GM23338 (cell line): ENCODE measurements around the gene VDR. TPM values are rescaled to one million over a fixed set of nuclear protein-coding genes. Genes with fewer than 3 reads are reported as not detected.

Experiments used
- ATAC-seq: fragments of 200-7000 bp; cut with Tn5 transposase; 3 replicates; pipeline ENCODE4 v1.9.1; 2020
- DNase-seq: peaks from one replicate; pipeline ENCODE4 v3.0.0-alpha.2; 2015; ENCODE audit warnings: low spot score
- H2AFZ ChIP-seq: fragments of 200-600 bp; sonication (generic); 2 replicates; pipeline ENCODE4 v1.8.0; 2016; ENCODE audit warnings: antibody characterized with exemption, mild to moderate bottlenecking, moderate library complexity
- H3F3A ChIP-seq: fragments of 200-600 bp; sonication (generic); replicated peaks from 2 replicates; pipeline ENCODE4 v1.8.0; 2017; ENCODE audit warnings: antibody characterized with exemption, mixed run types, low read depth
- H3K27ac ChIP-seq: fragments of 200-600 bp; sonication (generic); 2 replicates; pipeline ENCODE4 v1.6.1; 2016; ENCODE audit warnings: low read depth
- H3K27me3 ChIP-seq: fragments of 200-600 bp; sonication (generic); 2 replicates; pipeline ENCODE4 v1.8.0; 2016; ENCODE audit warnings: mild to moderate bottlenecking, mixed run types, moderate library complexity; ENCODE audit not compliant: insufficient read depth
- H3K36me3 ChIP-seq: fragments of 200-600 bp; sonication (generic); 2 replicates; pipeline ENCODE4 v1.8.0; 2016; ENCODE audit warnings: mild to moderate bottlenecking; ENCODE audit not compliant: insufficient read depth
- H3K4me1 ChIP-seq: fragments of 200-600 bp; sonication (generic); 2 replicates; pipeline ENCODE4 v1.8.0; 2016; ENCODE audit warnings: mild to moderate bottlenecking, moderate library complexity; ENCODE audit not compliant: insufficient read depth
- H3K4me2 ChIP-seq: fragments of 200-600 bp; sonication (generic); 2 replicates; pipeline ENCODE4 v1.7.1; 2017; ENCODE audit warnings: mixed run types
- H3K4me3 ChIP-seq: fragments of 200-600 bp; sonication (generic); 2 replicates; pipeline ENCODE4 v1.6.1; 2016; ENCODE audit warnings: mixed run types
- H3K79me2 ChIP-seq: fragments of 200-600 bp; sonication (generic); replicated peaks from 2 replicates; pipeline ENCODE4 v1.8.0; 2017; ENCODE audit warnings: mild to moderate bottlenecking; ENCODE audit not compliant: insufficient read depth
- H3K9me2 ChIP-seq: fragments of 200-600 bp; sonication (generic); 2 replicates; pipeline ENCODE4 v1.8.0; 2017; ENCODE audit not compliant: insufficient read depth
- H4K20me1 ChIP-seq: fragments of 200-600 bp; sonication (generic); replicated peaks from 2 replicates; pipeline ENCODE4 v1.8.0; 2017; ENCODE audit warnings: mild to moderate bottlenecking; ENCODE audit not compliant: insufficient read depth
- H3K27ac Mint-ChIP-seq: 2 replicates; pipeline ENCODE4 v1.8.0; 2020; ENCODE audit warnings: inconsistent platforms, mild to moderate bottlenecking, moderate library complexity, mixed read lengths
- H3K27me3 Mint-ChIP-seq: 3 replicates; pipeline ENCODE4 v1.8.0; 2022; ENCODE audit warnings: low read depth, mild to moderate bottlenecking, moderate library complexity, mixed read lengths, inconsistent platforms; ENCODE audit not compliant: insufficient read depth, poor library complexity
- H3K36me3 Mint-ChIP-seq: 3 replicates; pipeline ENCODE4 v1.8.0; 2021; ENCODE audit warnings: low read depth, mild to moderate bottlenecking, inconsistent platforms, moderate library complexity, mixed read lengths
- H3K4me1 Mint-ChIP-seq: 3 replicates; pipeline ENCODE4 v1.8.0; 2020; ENCODE audit warnings: mild to moderate bottlenecking, inconsistent platforms, mixed read lengths
- H3K4me3 Mint-ChIP-seq: 3 replicates; pipeline ENCODE4 v1.8.0; 2021; ENCODE audit warnings: moderate library complexity, mild to moderate bottlenecking, inconsistent platforms, mixed read lengths
- H3K9me3 Mint-ChIP-seq: 3 replicates; pipeline ENCODE4 v1.8.0; 2020; ENCODE audit warnings: moderate library complexity, mild to moderate bottlenecking, inconsistent platforms, mixed read lengths
- ETS1 ChIP-seq: IDR thresholded peaks from 2 replicates; pipeline ENCODE4 v1.6.1; 2016; ENCODE audit warnings: antibody characterized with exemption
- EZH2 ChIP-seq: fragments of 200-600 bp; sonication (generic); IDR thresholded peaks from one replicate; pipeline ENCODE4 v1.8.0; 2017; ENCODE audit warnings: antibody characterized with exemption, mild to moderate bottlenecking, low read depth; ENCODE audit not compliant: unreplicated experiment
- NANOG ChIP-seq: IDR thresholded peaks from 2 replicates; pipeline ENCODE4 v1.6.1; 2016; ENCODE audit warnings: antibody characterized with exemption, borderline replicate concordance
- ZNF462 ChIP-seq: fragments of 250-450 bp; sonication (Bioruptor Pico); IDR thresholded peaks from 2 replicates; pipeline ENCODE4 v1.5.0; 2020; ENCODE audit warnings: mild to moderate bottlenecking, moderate library complexity
- polyA plus RNA-seq: library from polyadenylated mRNA; unstranded; fragments of >200 nt; fragmentation: Nextera tagmentation; extraction: Ambion mirVana; gene quantifications from 2 replicates; pipeline ENCODE4 v1.2.1, GENCODE V29; 2016
- total RNA-seq: library from RNA; depleted of rRNA; stranded (reverse); fragments of >200 nt; shearing (Covaris generic); gene quantifications from 2 replicates; pipeline ENCODE4 v1.2.3, GENCODE V29; 2014
- TF ChIP-seq, protein P1 (sequence below): IDR thresholded peaks from one replicate; pipeline ENCODE4 v1.6.1; 2018; ENCODE audit warnings: antibody characterized with exemption; ENCODE audit not compliant: unreplicated experiment
- TF ChIP-seq, protein P2 (sequence below), 2 experiments: fragments of 200-600 bp in 1 of 2; sonication (generic) in 1 of 2; conservative IDR thresholded peaks; 2 replicates each; pipeline versions ENCODE4 v1.5.1 to v1.6.1; 2016 to 2017; ENCODE audit warnings: antibody characterized with exemption in 2 of 2, low read depth in 2 of 2, mild to moderate bottlenecking in 2 of 2, moderate library complexity in 1 of 2

VDR gene
- total and polyA plus RNA-seq, 2 experiments from 2014 or later: 0.37 to 1.4 TPM

DNA sequence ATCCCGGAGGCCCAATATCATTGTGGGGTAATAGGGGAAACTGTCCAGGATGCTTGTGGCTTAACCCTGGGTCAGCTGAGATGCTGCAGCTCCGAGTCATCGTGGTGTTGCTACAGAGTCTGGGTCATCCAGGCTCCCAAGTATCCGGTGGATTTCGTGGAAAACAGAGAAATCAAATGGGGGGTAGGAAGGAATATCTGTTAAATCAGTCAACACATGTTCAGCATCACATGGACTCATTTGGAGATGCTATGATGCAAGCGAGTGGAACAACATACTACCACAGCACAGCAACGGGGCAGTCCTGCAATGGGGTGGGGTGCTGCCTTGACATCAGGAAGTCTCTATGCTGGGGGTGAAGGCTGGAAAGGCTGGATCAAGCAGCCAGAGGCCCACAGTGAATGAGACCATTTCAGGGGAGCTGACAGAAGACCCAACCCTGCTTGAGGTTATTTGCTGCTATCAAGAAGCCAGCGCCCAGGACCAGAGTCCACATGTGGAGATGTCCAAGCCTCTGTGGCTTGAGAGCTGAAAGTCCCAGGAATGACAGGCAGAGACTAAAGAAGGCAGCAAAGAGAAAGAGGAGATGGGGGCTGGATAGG lies 22.9 kb downstream of the VDR start:
- peaks cover 14% of the 10 kb centered on the region for H3K4me1 Mint-ChIP-seq

More for the DNA sequence above, 22.9 kb downstream of the VDR start:
- TF ChIP-seq, protein P1, sequence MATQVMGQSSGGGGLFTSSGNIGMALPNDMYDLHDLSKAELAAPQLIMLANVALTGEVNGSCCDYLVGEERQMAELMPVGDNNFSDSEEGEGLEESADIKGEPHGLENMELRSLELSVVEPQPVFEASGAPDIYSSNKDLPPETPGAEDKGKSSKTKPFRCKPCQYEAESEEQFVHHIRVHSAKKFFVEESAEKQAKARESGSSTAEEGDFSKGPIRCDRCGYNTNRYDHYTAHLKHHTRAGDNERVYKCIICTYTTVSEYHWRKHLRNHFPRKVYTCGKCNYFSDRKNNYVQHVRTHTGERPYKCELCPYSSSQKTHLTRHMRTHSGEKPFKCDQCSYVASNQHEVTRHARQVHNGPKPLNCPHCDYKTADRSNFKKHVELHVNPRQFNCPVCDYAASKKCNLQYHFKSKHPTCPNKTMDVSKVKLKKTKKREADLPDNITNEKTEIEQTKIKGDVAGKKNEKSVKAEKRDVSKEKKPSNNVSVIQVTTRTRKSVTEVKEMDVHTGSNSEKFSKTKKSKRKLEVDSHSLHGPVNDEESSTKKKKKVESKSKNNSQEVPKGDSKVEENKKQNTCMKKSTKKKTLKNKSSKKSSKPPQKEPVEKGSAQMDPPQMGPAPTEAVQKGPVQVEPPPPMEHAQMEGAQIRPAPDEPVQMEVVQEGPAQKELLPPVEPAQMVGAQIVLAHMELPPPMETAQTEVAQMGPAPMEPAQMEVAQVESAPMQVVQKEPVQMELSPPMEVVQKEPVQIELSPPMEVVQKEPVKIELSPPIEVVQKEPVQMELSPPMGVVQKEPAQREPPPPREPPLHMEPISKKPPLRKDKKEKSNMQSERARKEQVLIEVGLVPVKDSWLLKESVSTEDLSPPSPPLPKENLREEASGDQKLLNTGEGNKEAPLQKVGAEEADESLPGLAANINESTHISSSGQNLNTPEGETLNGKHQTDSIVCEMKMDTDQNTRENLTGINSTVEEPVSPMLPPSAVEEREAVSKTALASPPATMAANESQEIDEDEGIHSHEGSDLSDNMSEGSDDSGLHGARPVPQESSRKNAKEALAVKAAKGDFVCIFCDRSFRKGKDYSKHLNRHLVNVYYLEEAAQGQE: no peak
- TF ChIP-seq NANOG (no peak), ETS1 (no peak), EZH2 (no peak), ZNF462 (CRISPR knock-in tag) (no peak)
- TF ChIP-seq, protein P2, sequence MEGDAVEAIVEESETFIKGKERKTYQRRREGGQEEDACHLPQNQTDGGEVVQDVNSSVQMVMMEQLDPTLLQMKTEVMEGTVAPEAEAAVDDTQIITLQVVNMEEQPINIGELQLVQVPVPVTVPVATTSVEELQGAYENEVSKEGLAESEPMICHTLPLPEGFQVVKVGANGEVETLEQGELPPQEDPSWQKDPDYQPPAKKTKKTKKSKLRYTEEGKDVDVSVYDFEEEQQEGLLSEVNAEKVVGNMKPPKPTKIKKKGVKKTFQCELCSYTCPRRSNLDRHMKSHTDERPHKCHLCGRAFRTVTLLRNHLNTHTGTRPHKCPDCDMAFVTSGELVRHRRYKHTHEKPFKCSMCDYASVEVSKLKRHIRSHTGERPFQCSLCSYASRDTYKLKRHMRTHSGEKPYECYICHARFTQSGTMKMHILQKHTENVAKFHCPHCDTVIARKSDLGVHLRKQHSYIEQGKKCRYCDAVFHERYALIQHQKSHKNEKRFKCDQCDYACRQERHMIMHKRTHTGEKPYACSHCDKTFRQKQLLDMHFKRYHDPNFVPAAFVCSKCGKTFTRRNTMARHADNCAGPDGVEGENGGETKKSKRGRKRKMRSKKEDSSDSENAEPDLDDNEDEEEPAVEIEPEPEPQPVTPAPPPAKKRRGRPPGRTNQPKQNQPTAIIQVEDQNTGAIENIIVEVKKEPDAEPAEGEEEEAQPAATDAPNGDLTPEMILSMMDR (conservative IDR thresholded peaks at IDR 0.05; ENCODE audit: low read depth in 2 of 2): no peak
- peaks cover 14% of the 10 kb centered on the region for H3K27me3 Mint-ChIP-seq
- ATAC-seq (no peak), DNase-seq (no peak)
- H3K9me3 Mint-ChIP-seq: no peaks in the 10 kb centered on the region
- Histone ChIP-seq H3K27me3 (no peaks in the 10 kb centered on the region), H3K79me2 (no peaks in the 10 kb centered on the region), H3K4me2 (no peak overlapping the region), H3K4me1 (peaks cover 6% of the 10 kb centered on the region; the same call in 1 of the 2 replicates), H3K4me3 (no peak overlapping the region), H3K27ac (no peak overlapping the region), H3K36me3 (no peaks in the 10 kb centered on the region), H3K9me2 (no peaks in the 10 kb centered on the region), H3F3A (no peaks in the 10 kb centered on the region), H4K20me1 (no peaks in the 10 kb centered on the region), H2AFZ (0 out of 2 replicates have a peak overlapping the region, but pooled peaks have one; percentile 38)
- no peak overlapping the region for H3K27ac Mint-ChIP-seq
- H3K4me3 Mint-ChIP-seq: no peak overlapping the region
- no peaks in the 10 kb centered on the region for H3K36me3 Mint-ChIP-seq
